Thyroid gland (tissue), 4 donors: Measurements from ENCODE around the gene KIAA0040. TPM values are rescaled to one million over a fixed set of nuclear protein-coding genes. Genes with fewer than 3 reads are reported as not detected.
A peak's percentile ranks its signal among the peaks of the same experiment; 100 is the strongest.

Experiments
- DNase-seq, 2 donors: peaks; one replicate each; pipeline ENCODE4 v3.0.0-alpha.2; 2019
- H3K27ac ChIP-seq, 3 donors: fragments of 200-600 bp; sonication (generic); 1 replicate in 2 of 3; 2 replicates in 1 of 3; pipeline ENCODE4 v1.5.1; 2016 to 2019; ENCODE audit warnings: mild to moderate bottlenecking in 1 of 3, moderate library complexity in 1 of 3
- H3K27me3 ChIP-seq: fragments of 200-600 bp; sonication (generic); one replicate; pipeline ENCODE4 v1.5.1; 2019
- H3K36me3 ChIP-seq, 2 donors: fragments of 200-600 bp; sonication (generic); one replicate each; pipeline ENCODE4 v1.5.1; 2016 to 2019
- H3K4me1 ChIP-seq, 2 donors: fragments of 200-600 bp; sonication (generic); one replicate each; pipeline ENCODE4 v1.5.1; 2017 to 2019
- H3K4me3 ChIP-seq, 3 donors: fragments of 200-600 bp; sonication (generic); replicated peaks in 1 of 3; 1 replicate in 2 of 3; 2 replicates in 1 of 3; pipeline ENCODE4 v1.5.1; 2016; ENCODE audit warnings: mild to moderate bottlenecking in 1 of 3
- H3K9me3 ChIP-seq: fragments of 200-600 bp; sonication (generic); one replicate; pipeline ENCODE4 v1.5.1; 2017
- CTCF ChIP-seq, 6 experiments: fragments of 200-600 bp in 3 of 6; fragments of 450-650 bp in 3 of 6; sonication (generic) in 3 of 6; IDR thresholded peaks; one replicate each; pipeline ENCODE4 v1.5.1; 2016 to 2019; ENCODE audit warnings: antibody characterized with exemption in 6 of 6, mild to moderate bottlenecking in 2 of 6, inconsistent platforms in 1 of 6, moderate library complexity in 1 of 6
- POLR2A ChIP-seq, 2 donors: fragments of 450-650 bp; IDR thresholded peaks; one replicate each; pipeline ENCODE4 v1.6.1; 2017; ENCODE audit warnings: antibody characterized with exemption in 2 of 2, mild to moderate bottlenecking in 2 of 2, moderate library complexity in 1 of 2
- WGBS, 2 donors: methylation state at CpG; one replicate each; pipeline ENCODE4 v1.1.5; 2017; 5-methylcytosine and 5-hydroxymethylcytosine counted together
- intact Hi-C: fragments of 100-400 bp; cut with DNase I; formaldehyde crosslinking; loops from one replicate; pipeline ENCODE4 v1.15.1; 2023
- total RNA-seq, 4 donors: library from RNA; depleted of rRNA; stranded (reverse); fragments of >200 nt; gene quantifications; one replicate each; pipeline ENCODE4 v1.2.3, GENCODE V29; 2016

Gene KIAA0040
- total RNA-seq, 4 donors from 2014 or later, result 15.5 to 28.4 (median 16.8) TPM

- TF ChIP-seq CTCF (IDR thresholded peaks at IDR 0.05) (peak; percentile 69 to 88 (median 80)), POLR2A (IDR thresholded peaks at IDR 0.05) (no peak)
- peak; percentile 49 to 53 for DNase-seq
- H3K27me3 ChIP-seq, result no peaks in the 10 kb centered on the region
- no peaks in the 10 kb centered on the region for H3K9me3 ChIP-seq
- no peak overlapping the region for H3K27ac ChIP-seq
- peaks cover 0 to 6% of the 10 kb centered on the region in 2 donors for H3K4me1 ChIP-seq
- H3K36me3 ChIP-seq, result no peaks in the 10 kb centered on the region
- intact Hi-C loops, result loop anchor here (5.0 kb wide), 2 partner anchors 70 to 735 kb away; no protein-coding TSS in a partner anchor
- no peak overlapping the region for H3K4me3 ChIP-seq
- 8 to 9% methylated on average over 14 to 15 of the region's 15 CpGs for WGBS, 2 donors
These were observed 40.4 kb downstream of the KIAA0040 start for GRCh38 chr1:175152006-175152652.

GRCh38 chr1:175150596-175151319 is 41.8 kb downstream of the KIAA0040 start:
- Histone ChIP-seq H3K9me3 (no peaks in the 10 kb centered on the region), H3K27ac (no peak overlapping the region), H3K4me3 (no peak overlapping the region), H3K36me3 (no peaks in the 10 kb centered on the region), H3K27me3 (no peaks in the 10 kb centered on the region), H3K4me1 (peaks cover 0 to 3% of the 10 kb centered on the region in 2 donors)
- DNase-seq, result no peak
- intact Hi-C loops, result loop anchor here (2.0 to 5.0 kb wide), 3 partner anchors 72 to 737 kb away; no protein-coding TSS in a partner anchor
- TF ChIP-seq CTCF (IDR thresholded peaks at IDR 0.05), result no peak
- TF ChIP-seq POLR2A (IDR thresholded peaks at IDR 0.05), result no peak
- 49 to 50% methylated on average over 9 of the region's 9 CpGs for WGBS, 2 donors

- no peak for DNase-seq
- TF ChIP-seq POLR2A (IDR thresholded peaks at IDR 0.05), result no peak
- TF ChIP-seq CTCF (IDR thresholded peaks at IDR 0.05), result no peak
These were observed 44.5 kb downstream of the KIAA0040 start for GRCh38 chr1:175148068-175148467.

GRCh38 chr1:175147569-175147968 is 45.0 kb downstream of the KIAA0040 start:
- TF ChIP-seq CTCF (IDR thresholded peaks at IDR 0.05), result no peak
- TF ChIP-seq POLR2A (IDR thresholded peaks at IDR 0.05), result no peak
- Histone ChIP-seq H3K27me3 (no peaks in the 10 kb centered on the region), H3K9me3 (no peaks in the 10 kb centered on the region), H3K36me3 (no peaks in the 10 kb centered on the region), H3K4me1 (no peaks in the 10 kb centered on the region), H3K27ac (no peak overlapping the region), H3K4me3 (no peak overlapping the region)
- intact Hi-C loops, result no loop called here
- DNase-seq, result no peak
- WGBS, 2 donors, result 92 to 95% methylated on average over 5 of the region's 5 CpGs

More at GRCh38 chr1:175148068-175148467, 44.5 kb downstream of the KIAA0040 start:
- Histone ChIP-seq H3K27me3 (no peaks in the 10 kb centered on the region), H3K27ac (no peak overlapping the region), H3K4me1 (no peaks in the 10 kb centered on the region), H3K4me3 (no peak overlapping the region), H3K9me3 (no peaks in the 10 kb centered on the region), H3K36me3 (no peaks in the 10 kb centered on the region)
- intact Hi-C loops, result no loop called here
- 69 to 75% methylated on average over 7 of the region's 7 CpGs for WGBS, 2 donors
